Upper lobe of left lung (tissue), 6 donors: Measurements from ENCODE around the gene SNCG. TPM values are rescaled to one million over a fixed set of nuclear protein-coding genes. Genes with fewer than 3 reads are reported as not detected.
"Not testable (repeated sequence)": the region's sequence is repeated elsewhere in the genome, so short reads cannot be mapped to it uniquely, and the experiment has no call there.

Experiments
- ATAC-seq, 2 donors: fragments of 200-7000 bp; cut with Tn5 transposase; one replicate each; pipeline ENCODE4 v1.9.1; 2022; ENCODE audit warnings: mild to moderate bottlenecking in 2 of 2, moderate library complexity in 2 of 2; ENCODE audit not compliant: low FRiP score in 2 of 2
- DNase-seq, 2 donors: peaks; one replicate each; pipeline ENCODE4 v3.0.0-alpha.2; 2019 to 2020
- H3K27ac ChIP-seq, 4 donors: fragments of 200-600 bp; sonication (generic); one replicate each; pipeline ENCODE4 v1.5.1; 2016 to 2019
- H3K27me3 ChIP-seq, 4 donors: fragments of 200-600 bp; sonication (generic); one replicate each; pipeline ENCODE4 v1.5.1; 2017 to 2019
- H3K36me3 ChIP-seq, 4 donors: fragments of 200-600 bp; sonication (generic); one replicate each; pipeline ENCODE4 v1.5.1; 2016 to 2019
- H3K4me1 ChIP-seq, 4 donors: fragments of 200-600 bp; sonication (generic); one replicate each; pipeline ENCODE4 v1.5.1; 2018 to 2019
- H3K4me3 ChIP-seq, 4 donors: fragments of 200-600 bp; sonication (generic); one replicate each; pipeline ENCODE4 v1.5.1; 2017 to 2019; ENCODE audit warnings: mild to moderate bottlenecking in 2 of 4, moderate library complexity in 1 of 4
- H3K9me3 ChIP-seq, 4 donors: fragments of 200-600 bp; sonication (generic); one replicate each; pipeline ENCODE4 v1.5.1; 2018 to 2019
- EP300 ChIP-seq, 4 donors: sonication (generic); formaldehyde crosslinking; IDR thresholded peaks; one replicate each; pipeline ENCODE4 v1.5.1; 2017; ENCODE audit warnings: antibody characterized with exemption in 4 of 4, control low read depth in 2 of 4
- POLR2A ChIP-seq, 4 donors: fragments of 450-650 bp; IDR thresholded peaks; one replicate each; pipeline ENCODE4 v1.5.1; 2016 to 2017; ENCODE audit warnings: antibody characterized with exemption in 4 of 4, mild to moderate bottlenecking in 2 of 4
- POLR2AphosphoS5 ChIP-seq, 2 donors: sonication (generic); formaldehyde crosslinking; IDR thresholded peaks; one replicate each; pipeline ENCODE4 v1.5.1; 2017; ENCODE audit warnings: antibody characterized with exemption in 2 of 2
- WGBS, 2 donors: methylation state at CpG; one replicate each; pipeline ENCODE4 v1.1.5; 2017 to 2018; 5-methylcytosine and 5-hydroxymethylcytosine counted together
- total RNA-seq, 6 donors: library from RNA; depleted of rRNA in 4 of 6; stranded (reverse); fragments of >200 nt in 4 of 6; gene quantifications; one replicate each; pipeline versions ENCODE4 v1.1.0 to v1.2.1, GENCODE V29; 2016 to 2021
- TF ChIP-seq, protein P1 (sequence below), 6 experiments: fragments of 450-650 bp in 4 of 6; fragments of 200-600 bp in 2 of 6; sonication (generic) in 2 of 6; IDR thresholded peaks; one replicate each; pipeline ENCODE4 v1.5.1; 2016 to 2019; ENCODE audit warnings: antibody characterized with exemption in 6 of 6
- donor health status: DM: no; HTN: no; CAD: no; lungs with moderate emphysema.
- donor health status: DM: no; HTN: yes; CAD: no; lungs with severe emphysema.

Gene SNCG
- total RNA-seq, 6 donors from 2014 or later: 2.9 to 24.7 (median 6.4) TPM; not detected in 1

DNA sequence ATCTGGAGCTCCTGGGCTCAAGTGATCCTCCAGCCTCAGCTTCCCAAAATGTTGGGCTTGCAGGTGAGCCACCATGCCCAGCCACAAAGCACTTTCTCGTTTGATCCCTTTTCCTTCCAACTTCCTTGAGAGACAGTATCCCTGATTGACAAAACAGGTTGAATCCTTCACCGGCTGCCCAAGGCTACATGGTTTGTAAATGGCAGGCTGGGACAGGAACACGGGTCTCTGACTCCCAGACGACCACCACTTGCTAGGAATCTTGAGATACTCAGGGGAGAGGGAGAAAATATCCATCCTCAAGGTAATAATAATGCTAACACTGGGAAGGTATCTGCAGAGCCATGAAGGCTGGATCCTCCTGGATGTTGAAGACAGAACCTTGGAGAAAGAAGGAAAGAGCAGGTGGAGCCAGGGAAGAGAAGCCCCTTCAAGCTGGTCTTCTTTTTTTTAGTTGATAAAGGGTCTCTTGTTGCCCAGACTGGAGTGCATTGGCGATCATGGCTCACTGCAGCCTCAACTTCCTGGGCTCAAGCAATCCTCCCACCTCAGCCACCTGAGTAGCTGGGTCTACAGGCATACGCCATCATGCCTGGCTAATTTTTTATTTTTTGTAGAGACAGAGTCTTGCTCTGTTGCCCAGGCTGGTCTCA lies 20.8 kb upstream of the SNCG start:
- no peak for ATAC-seq
- H3K36me3 ChIP-seq: peaks cover 0 to 45% (median 0%) of the 10 kb centered on the region in 4 donors
- 78 to 82% methylated on average over 6 of the region's 6 CpGs for WGBS, 2 donors
- peaks cover 0 to 9% (median 5%) of the 10 kb centered on the region in 4 donors for H3K4me1 ChIP-seq
- no peak for DNase-seq
- H3K27ac ChIP-seq: no peak overlapping the region
- TF ChIP-seq, protein P1, sequence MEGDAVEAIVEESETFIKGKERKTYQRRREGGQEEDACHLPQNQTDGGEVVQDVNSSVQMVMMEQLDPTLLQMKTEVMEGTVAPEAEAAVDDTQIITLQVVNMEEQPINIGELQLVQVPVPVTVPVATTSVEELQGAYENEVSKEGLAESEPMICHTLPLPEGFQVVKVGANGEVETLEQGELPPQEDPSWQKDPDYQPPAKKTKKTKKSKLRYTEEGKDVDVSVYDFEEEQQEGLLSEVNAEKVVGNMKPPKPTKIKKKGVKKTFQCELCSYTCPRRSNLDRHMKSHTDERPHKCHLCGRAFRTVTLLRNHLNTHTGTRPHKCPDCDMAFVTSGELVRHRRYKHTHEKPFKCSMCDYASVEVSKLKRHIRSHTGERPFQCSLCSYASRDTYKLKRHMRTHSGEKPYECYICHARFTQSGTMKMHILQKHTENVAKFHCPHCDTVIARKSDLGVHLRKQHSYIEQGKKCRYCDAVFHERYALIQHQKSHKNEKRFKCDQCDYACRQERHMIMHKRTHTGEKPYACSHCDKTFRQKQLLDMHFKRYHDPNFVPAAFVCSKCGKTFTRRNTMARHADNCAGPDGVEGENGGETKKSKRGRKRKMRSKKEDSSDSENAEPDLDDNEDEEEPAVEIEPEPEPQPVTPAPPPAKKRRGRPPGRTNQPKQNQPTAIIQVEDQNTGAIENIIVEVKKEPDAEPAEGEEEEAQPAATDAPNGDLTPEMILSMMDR (IDR thresholded peaks at IDR 0.05): no peak
- no peak for TF ChIP-seq POLR2A (IDR thresholded peaks at IDR 0.05)
- TF ChIP-seq POLR2AphosphoS5 (IDR thresholded peaks at IDR 0.05): no peak
- TF ChIP-seq EP300 (IDR thresholded peaks at IDR 0.05): no peak
- H3K9me3 ChIP-seq: no peaks in the 10 kb centered on the region
- H3K4me3 ChIP-seq: no peak overlapping the region
- no peaks in the 10 kb centered on the region for H3K27me3 ChIP-seq

DNA sequence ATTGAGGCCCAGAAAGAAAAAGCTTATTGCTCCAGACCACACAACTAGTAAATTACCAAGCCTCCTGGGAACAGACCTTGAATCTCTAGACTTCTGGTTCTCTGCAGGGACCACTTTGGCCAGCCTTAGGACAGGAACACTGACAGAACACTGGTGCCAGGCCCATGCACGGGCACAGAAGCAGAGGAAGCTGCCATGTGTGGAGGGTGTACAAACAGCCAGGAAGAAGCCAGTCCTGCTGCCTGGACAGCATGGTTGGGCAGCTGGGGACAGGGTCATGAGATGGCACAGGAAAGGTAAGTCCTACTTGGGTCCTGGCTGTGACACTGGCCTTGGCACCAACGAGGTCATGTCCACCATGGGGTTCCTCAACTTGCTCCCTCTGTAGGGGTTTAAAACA lies 20.1 kb upstream of the SNCG start:
- DNase-seq (no peak), ATAC-seq (no peak)
- Histone ChIP-seq H3K27me3 (no peaks in the 10 kb centered on the region), H3K4me1 (peaks cover 0 to 9% (median 5%) of the 10 kb centered on the region in 4 donors), H3K9me3 (no peaks in the 10 kb centered on the region), H3K4me3 (no peak overlapping the region), H3K27ac (no peak overlapping the region), H3K36me3 (peaks cover 0 to 47% (median 0%) of the 10 kb centered on the region in 4 donors)
- TF ChIP-seq POLR2A (IDR thresholded peaks at IDR 0.05) (no peak), EP300 (IDR thresholded peaks at IDR 0.05) (no peak), POLR2AphosphoS5 (IDR thresholded peaks at IDR 0.05) (no peak)
- TF ChIP-seq, protein P1 (IDR thresholded peaks at IDR 0.05): no peak
- 87 to 89% methylated on average over 1 to 2 of the region's 2 CpGs for WGBS, 2 donors

DNA sequence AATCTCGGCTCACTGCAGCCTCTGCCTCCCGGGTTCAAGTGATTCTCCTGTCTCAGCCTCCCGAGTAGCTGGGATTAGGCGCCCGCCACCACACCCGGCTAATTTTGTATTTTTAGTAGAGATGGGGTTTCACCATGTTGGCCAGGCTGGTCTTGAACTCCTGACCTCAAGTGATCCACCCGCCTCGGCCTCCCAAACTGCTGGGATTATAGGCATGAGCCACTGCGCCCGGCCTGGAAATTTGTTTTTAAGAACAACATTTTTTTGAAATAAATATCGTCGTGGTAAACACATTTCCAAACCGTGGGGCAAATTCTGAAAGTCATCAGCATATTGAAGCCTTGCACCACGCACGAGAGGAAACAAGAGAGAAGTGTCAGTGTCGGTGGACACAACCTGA lies 18.3 kb upstream of the SNCG start:
- ATAC-seq, H3K4me3 ChIP-seq, H3K4me1 ChIP-seq, H3K9me3 ChIP-seq, DNase-seq, H3K27ac ChIP-seq, H3K27me3 ChIP-seq: not testable (repeated sequence)
- H3K36me3 ChIP-seq: peaks cover 0 to 45% (median 0%) of the 10 kb centered on the region in 4 donors
- WGBS, 2 donors: 88 to 93% methylated on average over 16 of the region's 16 CpGs

DNA sequence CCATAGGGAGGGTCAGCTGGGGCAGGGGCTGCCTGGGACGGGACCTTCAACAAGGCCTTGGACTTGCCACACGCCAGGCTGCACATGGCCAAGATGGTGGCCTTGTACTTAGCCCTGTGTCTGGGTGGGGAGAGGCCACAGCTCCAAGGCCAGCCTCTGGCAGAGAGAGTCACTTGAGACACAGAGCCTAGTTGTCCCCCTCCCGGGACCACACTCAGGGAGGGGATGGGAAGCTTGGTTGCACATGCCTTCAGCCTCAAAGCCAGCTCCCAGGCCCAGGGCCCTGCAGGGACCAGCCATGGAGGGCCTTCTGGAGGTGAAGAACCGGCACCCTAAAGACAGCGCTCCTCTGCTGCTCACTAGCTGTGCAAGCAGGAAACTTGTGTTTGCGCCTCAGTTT lies 17.7 kb upstream of the SNCG start:
- DNase-seq: no peak
- TF ChIP-seq, protein P1 (IDR thresholded peaks at IDR 0.05): no peak
- TF ChIP-seq POLR2A (IDR thresholded peaks at IDR 0.05): no peak
- TF ChIP-seq POLR2AphosphoS5 (IDR thresholded peaks at IDR 0.05): no peak
- no peak for TF ChIP-seq EP300 (IDR thresholded peaks at IDR 0.05)

DNA sequence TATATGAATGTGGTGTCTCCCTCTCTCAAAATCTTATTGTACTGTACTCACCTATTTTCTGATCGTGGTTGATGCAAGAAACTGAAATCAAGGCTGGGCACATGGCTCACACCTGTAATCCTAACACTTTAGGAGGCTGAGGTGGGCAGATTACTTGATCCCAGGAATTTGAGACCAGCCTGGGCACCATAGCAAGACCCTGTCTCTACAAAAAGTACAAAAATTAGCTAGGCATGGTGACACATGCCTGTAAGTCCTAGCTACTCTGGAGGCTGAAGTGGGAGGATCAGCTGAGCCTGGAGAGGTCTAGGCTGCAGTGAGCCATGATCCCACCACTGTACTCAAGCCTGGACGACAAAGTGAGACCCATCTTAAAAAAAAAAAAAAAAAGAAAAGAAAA lies 17.0 kb upstream of the SNCG start:
- H3K9me3 ChIP-seq: no peaks in the 10 kb centered on the region
- DNase-seq: no peak
- 76 to 80% methylated on average over 2 of the region's 2 CpGs for WGBS, 2 donors
- no peak overlapping the region for H3K4me3 ChIP-seq
- no peaks in the 10 kb centered on the region for H3K27me3 ChIP-seq
- H3K27ac ChIP-seq: no peak overlapping the region
- peaks cover 0 to 37% (median 0%) of the 10 kb centered on the region in 4 donors for H3K36me3 ChIP-seq
- TF ChIP-seq EP300 (IDR thresholded peaks at IDR 0.05) (no peak), POLR2A (IDR thresholded peaks at IDR 0.05) (no peak), POLR2AphosphoS5 (IDR thresholded peaks at IDR 0.05) (no peak)
- TF ChIP-seq, protein P1 (IDR thresholded peaks at IDR 0.05): no peak
- peaks cover 5 to 12% (median 11%) of the 10 kb centered on the region in 4 donors for H3K4me1 ChIP-seq
- no peak for ATAC-seq

More for the DNA sequence above, 17.7 kb upstream of the SNCG start:
- Histone ChIP-seq H3K9me3 (no peaks in the 10 kb centered on the region), H3K4me3 (no peak overlapping the region), H3K27ac (no peak overlapping the region), H3K27me3 (no peaks in the 10 kb centered on the region), H3K4me1 (peaks cover 5 to 9% (median 6%) of the 10 kb centered on the region in 4 donors), H3K36me3 (peaks cover 0 to 44% (median 0%) of the 10 kb centered on the region in 4 donors)
- WGBS, 2 donors: 78 to 87% methylated on average over 3 to 6 of the region's 6 CpGs
- no peak for ATAC-seq
